ENCODE measurements around the gene IQCB1.

The IQCB1 gene

GRCh38 chr3:121768452-121768851 is 66.4 kb downstream of the IQCB1 start:
- Histone ChIP-seq H3K36me3 (ENCODE audit: control insufficient read depth in 2 of 2, insufficient read depth in 2 of 2, low read length in 2 of 2) (peaks cover 10 to 16% of the 10 kb centered on the region in 2 donors), H3K27ac (ENCODE audit: low read length) (no peak overlapping the region), H3K9me3 (ENCODE audit: control insufficient read depth in 2 of 2, low read length in 2 of 2) (no peaks in the 10 kb centered on the region), H3K27me3 (ENCODE audit: control insufficient read depth in 1 of 2, insufficient read depth in 2 of 2, low read length in 2 of 2) (no peaks in the 10 kb centered on the region), H3K9ac (ENCODE audit: low read length in 2 of 2) (no peak overlapping the region), H3K4me3 (ENCODE audit: low read length in 2 of 2) (no peak overlapping the region), H3K4me1 (ENCODE audit: control insufficient read depth, insufficient read depth, low read length) (no peaks in the 10 kb centered on the region)

GRCh38 chr3:121759541-121760202 is 75.2 kb downstream of the IQCB1 start:
- no peaks in the 10 kb centered on the region for H3K9me3 ChIP-seq (ENCODE audit: control insufficient read depth in 2 of 2, low read length in 2 of 2)
- H3K9ac ChIP-seq (ENCODE audit: low read length in 2 of 2), result no peak overlapping the region
- no peaks in the 10 kb centered on the region for H3K4me1 ChIP-seq (ENCODE audit: control insufficient read depth, insufficient read depth, low read length)
- H3K27me3 ChIP-seq (ENCODE audit: control insufficient read depth in 1 of 2, insufficient read depth in 2 of 2, low read length in 2 of 2), result no peaks in the 10 kb centered on the region
- H3K4me3 ChIP-seq (ENCODE audit: low read length in 2 of 2), result no peak overlapping the region
- no peak overlapping the region for H3K27ac ChIP-seq (ENCODE audit: low read length)
- no peaks in the 10 kb centered on the region for H3K36me3 ChIP-seq (ENCODE audit: control insufficient read depth in 2 of 2, insufficient read depth in 2 of 2, low read length in 2 of 2)

GRCh38 chr3:121758727-121759450 is 76.0 kb downstream of the IQCB1 start:
- Histone ChIP-seq H3K9ac (ENCODE audit: low read length in 2 of 2) (no peak overlapping the region), H3K4me1 (ENCODE audit: control insufficient read depth, insufficient read depth, low read length) (no peaks in the 10 kb centered on the region), H3K27me3 (ENCODE audit: control insufficient read depth in 1 of 2, insufficient read depth in 2 of 2, low read length in 2 of 2) (no peaks in the 10 kb centered on the region), H3K9me3 (ENCODE audit: control insufficient read depth in 2 of 2, low read length in 2 of 2) (no peaks in the 10 kb centered on the region), H3K4me3 (ENCODE audit: low read length in 2 of 2) (no peak overlapping the region), H3K27ac (ENCODE audit: low read length) (no peak overlapping the region), H3K36me3 (ENCODE audit: control insufficient read depth in 2 of 2, insufficient read depth in 2 of 2, low read length in 2 of 2) (no peaks in the 10 kb centered on the region)

GRCh38 chr3:121757812-121758545 is 76.9 kb downstream of the IQCB1 start:
- no peaks in the 10 kb centered on the region for H3K9me3 ChIP-seq (ENCODE audit: control insufficient read depth in 2 of 2, low read length in 2 of 2)
- H3K27ac ChIP-seq (ENCODE audit: low read length), result no peak overlapping the region
- no peak overlapping the region for H3K9ac ChIP-seq (ENCODE audit: low read length in 2 of 2)
- no peaks in the 10 kb centered on the region for H3K36me3 ChIP-seq (ENCODE audit: control insufficient read depth in 2 of 2, insufficient read depth in 2 of 2, low read length in 2 of 2)
- no peak overlapping the region for H3K4me3 ChIP-seq (ENCODE audit: low read length in 2 of 2)
- H3K27me3 ChIP-seq (ENCODE audit: control insufficient read depth in 1 of 2, insufficient read depth in 2 of 2, low read length in 2 of 2), result no peaks in the 10 kb centered on the region
- H3K4me1 ChIP-seq (ENCODE audit: control insufficient read depth, insufficient read depth, low read length), result no peaks in the 10 kb centered on the region

GRCh38 chr3:121757087-121757811 is 77.6 kb downstream of the IQCB1 start:
- H3K4me3 ChIP-seq (ENCODE audit: low read length in 2 of 2), result no peak overlapping the region
- H3K9ac ChIP-seq (ENCODE audit: low read length in 2 of 2), result no peak overlapping the region
- H3K9me3 ChIP-seq (ENCODE audit: control insufficient read depth in 2 of 2, low read length in 2 of 2), result no peaks in the 10 kb centered on the region
- no peaks in the 10 kb centered on the region for H3K36me3 ChIP-seq (ENCODE audit: control insufficient read depth in 2 of 2, insufficient read depth in 2 of 2, low read length in 2 of 2)
- H3K27me3 ChIP-seq (ENCODE audit: control insufficient read depth in 1 of 2, insufficient read depth in 2 of 2, low read length in 2 of 2), result no peaks in the 10 kb centered on the region
- H3K27ac ChIP-seq (ENCODE audit: low read length), result no peak overlapping the region
- no peaks in the 10 kb centered on the region for H3K4me1 ChIP-seq (ENCODE audit: control insufficient read depth, insufficient read depth, low read length)

GRCh38 chr3:121752772-121753171 is 82.1 kb downstream of the IQCB1 start:
- Histone ChIP-seq H3K36me3 (ENCODE audit: control insufficient read depth in 2 of 2, insufficient read depth in 2 of 2, low read length in 2 of 2) (no peaks in the 10 kb centered on the region), H3K27ac (ENCODE audit: low read length) (no peak overlapping the region)

GRCh38 chr3:121752261-121752660 is 82.6 kb downstream of the IQCB1 start:
- H3K27me3 ChIP-seq (ENCODE audit: control insufficient read depth in 1 of 2, insufficient read depth in 2 of 2, low read length in 2 of 2), result no peaks in the 10 kb centered on the region

More at GRCh38 chr3:121752772-121753171, 82.1 kb downstream of the IQCB1 start:
- Histone ChIP-seq H3K4me1 (ENCODE audit: control insufficient read depth, insufficient read depth, low read length) (peaks cover 14% of the 10 kb centered on the region), H3K9ac (ENCODE audit: low read length in 2 of 2) (no peak overlapping the region), H3K9me3 (ENCODE audit: control insufficient read depth in 2 of 2, low read length in 2 of 2) (no peaks in the 10 kb centered on the region), H3K4me3 (ENCODE audit: low read length in 2 of 2) (no peak overlapping the region), H3K27me3 (ENCODE audit: control insufficient read depth in 1 of 2, insufficient read depth in 2 of 2, low read length in 2 of 2) (no peaks in the 10 kb centered on the region)

GRCh38 chr3:121750087-121750415 is 84.8 kb downstream of the IQCB1 start:
- Histone ChIP-seq H3K9me3 (ENCODE audit: control insufficient read depth in 2 of 2, low read length in 2 of 2) (no peaks in the 10 kb centered on the region), H3K9ac (ENCODE audit: low read length in 2 of 2) (peak overlapping the region; percentile 64 to 96), H3K27me3 (ENCODE audit: control insufficient read depth in 1 of 2, insufficient read depth in 2 of 2, low read length in 2 of 2) (no peaks in the 10 kb centered on the region), H3K4me1 (ENCODE audit: control insufficient read depth, insufficient read depth, low read length) (peaks cover 17% of the 10 kb centered on the region), H3K36me3 (ENCODE audit: control insufficient read depth in 2 of 2, insufficient read depth in 2 of 2, low read length in 2 of 2) (no peaks in the 10 kb centered on the region), H3K4me3 (ENCODE audit: low read length in 2 of 2) (peak overlapping the region; percentile 69 to 90), H3K27ac (ENCODE audit: low read length) (peak overlapping the region; percentile 89)

More at GRCh38 chr3:121752261-121752660, 82.6 kb downstream of the IQCB1 start:
- Histone ChIP-seq H3K4me1 (ENCODE audit: control insufficient read depth, insufficient read depth, low read length) (peaks cover 17% of the 10 kb centered on the region), H3K27ac (ENCODE audit: low read length) (no peak overlapping the region), H3K9me3 (ENCODE audit: control insufficient read depth in 2 of 2, low read length in 2 of 2) (no peaks in the 10 kb centered on the region), H3K36me3 (ENCODE audit: control insufficient read depth in 2 of 2, insufficient read depth in 2 of 2, low read length in 2 of 2) (no peaks in the 10 kb centered on the region), H3K9ac (ENCODE audit: low read length in 2 of 2) (no peak overlapping the region), H3K4me3 (ENCODE audit: low read length in 2 of 2) (no peak overlapping the region)

- H3K4me1 ChIP-seq (ENCODE audit: control insufficient read depth, insufficient read depth, low read length), result peaks cover 17% of the 10 kb centered on the region
- no peaks in the 10 kb centered on the region for H3K9me3 ChIP-seq (ENCODE audit: control insufficient read depth in 2 of 2, low read length in 2 of 2)
- peak within 1 kb of the TSS; percentile 88 to 96 for H3K9ac ChIP-seq (ENCODE audit: low read length in 2 of 2)
- H3K4me3 ChIP-seq (ENCODE audit: low read length in 2 of 2), result peak within 1 kb of the TSS; percentile 69 to 90
- H3K36me3 ChIP-seq (ENCODE audit: control insufficient read depth in 2 of 2, insufficient read depth in 2 of 2, low read length in 2 of 2), result no peaks in the 10 kb centered on the region
- H3K27me3 ChIP-seq (ENCODE audit: control insufficient read depth in 1 of 2, insufficient read depth in 2 of 2, low read length in 2 of 2), result no peaks in the 10 kb centered on the region
- H3K27ac ChIP-seq (ENCODE audit: low read length), result peak within 1 kb of the TSS; percentile 89
These were observed 85.4 kb downstream of the IQCB1 start, which contains the start of gene GOLGB1 for GRCh38 chr3:121749276-121750086. GOLGB1 (minus strand) TSS chr3:121749741; CDS start chr3:121730971, 18,770 bp downstream.
